BE2C (cell line): Measurements from ENCODE around the gene CPED1.
"Not testable (repeated sequence)": the region's sequence is repeated elsewhere in the genome, so short reads cannot be mapped to it uniquely, and the experiment has no call there.

Experiments
- DNase-seq: peaks from one replicate; pipeline ENCODE4 v3.0.0-alpha.2; 2020
- H3K27me3 ChIP-seq: fragments of 250-450 bp; sonication (Bioruptor Pico); 2 replicates; pipeline ENCODE4 v1.5.1; 2020; ENCODE audit warnings: mild to moderate bottlenecking
- H3K36me3 ChIP-seq: fragments of 250-450 bp; sonication (Bioruptor Pico); 2 replicates; pipeline ENCODE4 v1.5.1; 2020; ENCODE audit warnings: mild to moderate bottlenecking
- H3K4me1 ChIP-seq: fragments of 250-450 bp; sonication (Bioruptor Pico); 2 replicates; pipeline ENCODE4 v1.5.1; 2020
- H3K4me3 ChIP-seq: 2 replicates; pipeline ENCODE4 v1.5.1; 2011; ENCODE audit warnings: low read depth, low read length
- H3K9me3 ChIP-seq: fragments of 250-450 bp; sonication (Bioruptor Pico); 2 replicates; pipeline ENCODE4 v1.5.1; 2020
- TF ChIP-seq, protein P1 (sequence below): IDR thresholded peaks from 2 replicates; pipeline ENCODE4 v1.5.1; 2012; ENCODE audit warnings: mild to moderate bottlenecking, low read depth, low read length

CPED1 gene

GRCh38 chr7:121072826-121073225 lies 84.3 kb downstream of the CPED1 start:
- DNase-seq = no peak
- H3K27me3 ChIP-seq = 0 out of 2 replicates have a peak, but pooled peaks cover 4% of the 10 kb centered on the region
- TF ChIP-seq, protein P1, sequence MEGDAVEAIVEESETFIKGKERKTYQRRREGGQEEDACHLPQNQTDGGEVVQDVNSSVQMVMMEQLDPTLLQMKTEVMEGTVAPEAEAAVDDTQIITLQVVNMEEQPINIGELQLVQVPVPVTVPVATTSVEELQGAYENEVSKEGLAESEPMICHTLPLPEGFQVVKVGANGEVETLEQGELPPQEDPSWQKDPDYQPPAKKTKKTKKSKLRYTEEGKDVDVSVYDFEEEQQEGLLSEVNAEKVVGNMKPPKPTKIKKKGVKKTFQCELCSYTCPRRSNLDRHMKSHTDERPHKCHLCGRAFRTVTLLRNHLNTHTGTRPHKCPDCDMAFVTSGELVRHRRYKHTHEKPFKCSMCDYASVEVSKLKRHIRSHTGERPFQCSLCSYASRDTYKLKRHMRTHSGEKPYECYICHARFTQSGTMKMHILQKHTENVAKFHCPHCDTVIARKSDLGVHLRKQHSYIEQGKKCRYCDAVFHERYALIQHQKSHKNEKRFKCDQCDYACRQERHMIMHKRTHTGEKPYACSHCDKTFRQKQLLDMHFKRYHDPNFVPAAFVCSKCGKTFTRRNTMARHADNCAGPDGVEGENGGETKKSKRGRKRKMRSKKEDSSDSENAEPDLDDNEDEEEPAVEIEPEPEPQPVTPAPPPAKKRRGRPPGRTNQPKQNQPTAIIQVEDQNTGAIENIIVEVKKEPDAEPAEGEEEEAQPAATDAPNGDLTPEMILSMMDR = no peak

DNA sequence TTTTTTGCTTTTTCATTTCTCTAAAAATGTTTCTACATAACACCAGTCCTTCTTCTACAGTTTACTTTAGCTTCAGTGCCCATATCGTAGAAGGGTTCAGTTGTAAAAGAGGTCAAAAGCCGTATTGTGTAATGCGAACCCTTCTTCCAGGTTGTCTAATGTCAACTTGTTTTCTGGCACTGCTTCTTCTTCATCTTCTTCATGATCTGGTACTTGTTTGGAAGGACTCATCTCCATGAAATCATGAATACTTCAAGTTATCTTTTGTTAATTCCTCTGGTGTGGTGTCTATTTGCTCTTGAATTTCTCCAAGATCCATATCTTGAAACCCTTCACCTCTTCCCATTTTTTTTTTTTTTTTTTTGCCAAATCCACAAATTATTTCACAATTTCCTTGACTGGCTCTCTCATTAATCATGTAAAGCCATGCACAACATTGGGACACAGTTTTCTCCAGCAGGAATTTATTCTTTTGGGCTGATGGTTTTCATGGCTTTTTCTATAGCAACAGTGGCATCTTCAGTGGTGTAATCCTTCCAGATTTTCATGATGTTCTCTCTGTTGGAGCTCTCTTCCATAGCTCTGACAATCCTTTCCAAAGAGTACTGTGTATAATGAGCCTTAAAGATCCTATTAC lies 85.1 kb downstream of the CPED1 start:
- 0 out of 2 replicates have a peak, but pooled peaks cover 4% of the 10 kb centered on the region for H3K27me3 ChIP-seq
- H3K4me1 ChIP-seq = no peaks in the 10 kb centered on the region
- DNase-seq = no peak

More at GRCh38 chr7:121072826-121073225, 84.3 kb downstream of the CPED1 start:
- Histone ChIP-seq H3K9me3 (no peaks in the 10 kb centered on the region), H3K36me3 (no peaks in the 10 kb centered on the region), H3K4me3 (no peak overlapping the region), H3K4me1 (no peaks in the 10 kb centered on the region)

DNA sequence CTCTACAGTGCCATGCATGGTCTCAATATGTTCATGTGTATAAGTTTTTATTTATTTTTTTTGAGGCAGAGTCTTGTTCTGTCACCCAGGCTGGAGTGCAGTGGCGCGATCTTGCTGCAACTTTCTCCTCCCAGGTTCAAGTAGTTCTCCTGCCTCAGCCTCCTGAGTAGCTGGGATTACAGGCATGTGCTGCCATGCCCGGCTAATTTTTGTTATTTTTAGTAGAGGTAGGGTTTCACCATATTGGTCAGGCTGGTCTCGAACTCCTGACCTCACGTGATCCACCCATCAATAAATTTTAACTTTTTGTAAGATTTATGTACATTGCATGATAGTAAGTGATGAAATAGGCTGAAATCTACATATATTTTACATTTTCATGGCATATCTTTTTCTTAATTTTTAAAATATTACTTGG lies 86.9 kb downstream of the CPED1 start:
- not testable (repeated sequence) for H3K4me1 ChIP-seq, H3K36me3 ChIP-seq, H3K27me3 ChIP-seq, H3K9me3 ChIP-seq, H3K4me3 ChIP-seq, DNase-seq

More for the DNA sequence above, 85.1 kb downstream of the CPED1 start:
- Histone ChIP-seq H3K9me3 (no peaks in the 10 kb centered on the region), H3K36me3 (no peaks in the 10 kb centered on the region), H3K4me3 (no peak overlapping the region)
- TF ChIP-seq, protein P1 = no peak

GRCh38 chr7:121075952-121076349 lies 87.4 kb downstream of the CPED1 start:
- no peak overlapping the region for H3K4me3 ChIP-seq
- TF ChIP-seq, protein P1 = no peak
- no peaks in the 10 kb centered on the region for H3K9me3 ChIP-seq
- no peaks in the 10 kb centered on the region for H3K36me3 ChIP-seq
- no peak for DNase-seq
- no peaks in the 10 kb centered on the region for H3K4me1 ChIP-seq
- 0 out of 2 replicates have a peak, but pooled peaks cover 4% of the 10 kb centered on the region for H3K27me3 ChIP-seq

DNA sequence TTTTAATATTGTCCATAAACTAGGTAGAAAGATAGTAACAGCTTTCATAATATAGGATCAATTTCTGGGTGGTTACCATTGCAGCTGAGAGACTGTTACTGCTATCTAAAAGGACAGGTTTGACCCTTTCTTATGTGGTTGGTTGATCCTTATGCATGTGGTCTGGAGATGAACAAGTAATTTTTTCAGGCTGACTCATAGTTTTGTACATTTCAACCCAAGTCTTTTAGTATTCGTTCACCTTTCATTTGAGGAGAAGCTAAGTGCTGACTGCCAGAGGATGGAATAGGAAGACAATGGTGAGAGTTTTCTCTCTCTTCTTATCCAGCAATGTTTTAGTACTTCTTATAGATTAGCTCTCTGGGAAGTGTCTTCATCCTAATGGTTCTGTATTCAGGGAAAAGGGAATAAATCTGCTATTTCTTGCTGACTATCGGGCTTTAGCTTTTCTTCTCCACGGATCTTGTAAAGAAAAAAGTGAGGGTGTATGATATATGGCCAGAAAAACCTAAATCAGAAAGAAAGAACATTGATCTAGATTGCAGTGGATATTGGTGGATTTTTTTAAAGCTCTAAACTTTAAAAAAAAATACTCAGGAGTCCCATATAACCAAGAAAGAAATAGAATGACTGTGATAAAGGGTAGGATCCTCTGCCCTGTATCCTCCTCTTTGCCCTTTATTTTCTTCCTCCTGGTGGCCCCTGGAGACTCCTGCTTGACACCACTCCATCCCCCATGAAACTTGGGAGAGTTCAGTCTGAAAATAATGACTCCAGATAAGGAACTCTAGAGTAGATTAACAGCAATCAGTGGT lies 88.0 kb downstream of the CPED1 start:
- H3K9me3 ChIP-seq = no peaks in the 10 kb centered on the region
- no peak for DNase-seq
- H3K4me3 ChIP-seq = no peak overlapping the region
- TF ChIP-seq, protein P1 = no peak
- 0 out of 2 replicates have a peak, but pooled peaks cover 4% of the 10 kb centered on the region for H3K27me3 ChIP-seq
- H3K36me3 ChIP-seq = no peaks in the 10 kb centered on the region
- no peaks in the 10 kb centered on the region for H3K4me1 ChIP-seq

DNA sequence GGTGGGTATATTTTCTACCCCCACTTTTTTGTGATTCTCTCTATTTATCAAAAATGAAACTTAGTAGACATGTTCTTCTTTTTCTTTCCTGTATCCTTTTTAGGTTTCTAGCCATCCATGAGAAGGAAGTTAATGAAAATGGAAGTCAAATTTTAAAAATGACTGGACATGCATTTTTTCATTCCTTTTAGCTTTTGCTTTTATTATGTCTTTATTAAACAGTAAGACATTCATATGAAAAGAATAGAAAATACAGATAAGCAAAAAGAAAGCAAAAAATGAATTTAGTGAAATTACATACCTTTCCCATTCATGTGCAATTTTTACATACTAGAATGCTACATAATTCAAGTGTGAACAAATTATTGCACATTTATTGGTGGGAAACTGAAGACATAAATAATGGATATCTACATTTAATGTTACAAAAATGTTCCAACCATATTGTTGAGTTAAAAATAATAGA lies 88.7 kb downstream of the CPED1 start:
- TF ChIP-seq, protein P1 = no peak
- no peak overlapping the region for H3K4me3 ChIP-seq
- no peaks in the 10 kb centered on the region for H3K4me1 ChIP-seq
- no peaks in the 10 kb centered on the region for H3K36me3 ChIP-seq
- DNase-seq = no peak
- H3K9me3 ChIP-seq = no peaks in the 10 kb centered on the region
- H3K27me3 ChIP-seq = 0 out of 2 replicates have a peak, but pooled peaks cover 4% of the 10 kb centered on the region
